Fibroblast of villous mesenchyme (primary cell): ENCODE measurements around the gene TAF4. TPM values are rescaled to one million over a fixed set of nuclear protein-coding genes. Genes with fewer than 3 reads are reported as not detected.
"Not testable (repeated sequence)": the region's sequence is repeated elsewhere in the genome, so short reads cannot be mapped to it uniquely, and the experiment has no call there.

Source experiments
- DNase-seq: peaks from one replicate; pipeline ENCODE4 v3.0.0-alpha.2; 2010; ENCODE audit warnings: low read depth
- H3K4me3 ChIP-seq: 2 replicates; pipeline ENCODE4 v1.5.1; 2011; ENCODE audit warnings: low read depth, mild to moderate bottlenecking, low read length
- total RNA-seq: library from RNA; depleted of rRNA; stranded (reverse); fragments of >200 nt; gene quantifications from 2 replicates; pipeline ENCODE4 v1.2.3, GENCODE V29; 2012
- TF ChIP-seq, protein P1 (sequence below): IDR thresholded peaks from 2 replicates; pipeline ENCODE4 v1.5.1; 2012; ENCODE audit warnings: low read depth, mild to moderate bottlenecking, low read length; ENCODE audit not compliant: insufficient read depth

Gene TAF4
- total RNA-seq, 1 donor = 3.0 TPM

DNA sequence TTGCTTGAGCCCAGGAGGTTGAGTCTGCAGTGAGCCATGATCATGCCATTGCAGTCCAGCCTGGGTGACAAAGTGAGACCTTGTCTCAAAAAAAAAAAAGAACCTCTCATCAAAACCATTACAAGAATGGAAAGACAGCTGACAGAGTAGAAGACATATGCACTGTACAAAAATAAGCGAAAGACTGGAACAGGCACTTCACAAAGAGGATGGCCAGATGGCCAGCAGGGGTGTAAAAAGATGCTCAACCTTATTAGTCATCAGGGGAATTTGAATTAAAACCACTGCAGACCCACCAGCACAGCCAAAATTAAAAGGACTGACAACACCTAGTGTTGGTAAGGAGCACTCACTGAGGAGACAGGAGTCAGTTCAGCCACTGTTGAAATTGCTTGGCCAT lies 13.5 kb upstream of the TAF4 start:
- TF ChIP-seq, protein P1, sequence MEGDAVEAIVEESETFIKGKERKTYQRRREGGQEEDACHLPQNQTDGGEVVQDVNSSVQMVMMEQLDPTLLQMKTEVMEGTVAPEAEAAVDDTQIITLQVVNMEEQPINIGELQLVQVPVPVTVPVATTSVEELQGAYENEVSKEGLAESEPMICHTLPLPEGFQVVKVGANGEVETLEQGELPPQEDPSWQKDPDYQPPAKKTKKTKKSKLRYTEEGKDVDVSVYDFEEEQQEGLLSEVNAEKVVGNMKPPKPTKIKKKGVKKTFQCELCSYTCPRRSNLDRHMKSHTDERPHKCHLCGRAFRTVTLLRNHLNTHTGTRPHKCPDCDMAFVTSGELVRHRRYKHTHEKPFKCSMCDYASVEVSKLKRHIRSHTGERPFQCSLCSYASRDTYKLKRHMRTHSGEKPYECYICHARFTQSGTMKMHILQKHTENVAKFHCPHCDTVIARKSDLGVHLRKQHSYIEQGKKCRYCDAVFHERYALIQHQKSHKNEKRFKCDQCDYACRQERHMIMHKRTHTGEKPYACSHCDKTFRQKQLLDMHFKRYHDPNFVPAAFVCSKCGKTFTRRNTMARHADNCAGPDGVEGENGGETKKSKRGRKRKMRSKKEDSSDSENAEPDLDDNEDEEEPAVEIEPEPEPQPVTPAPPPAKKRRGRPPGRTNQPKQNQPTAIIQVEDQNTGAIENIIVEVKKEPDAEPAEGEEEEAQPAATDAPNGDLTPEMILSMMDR = no peak
- H3K4me3 ChIP-seq = no peak overlapping the region
- no peak for DNase-seq

DNA sequence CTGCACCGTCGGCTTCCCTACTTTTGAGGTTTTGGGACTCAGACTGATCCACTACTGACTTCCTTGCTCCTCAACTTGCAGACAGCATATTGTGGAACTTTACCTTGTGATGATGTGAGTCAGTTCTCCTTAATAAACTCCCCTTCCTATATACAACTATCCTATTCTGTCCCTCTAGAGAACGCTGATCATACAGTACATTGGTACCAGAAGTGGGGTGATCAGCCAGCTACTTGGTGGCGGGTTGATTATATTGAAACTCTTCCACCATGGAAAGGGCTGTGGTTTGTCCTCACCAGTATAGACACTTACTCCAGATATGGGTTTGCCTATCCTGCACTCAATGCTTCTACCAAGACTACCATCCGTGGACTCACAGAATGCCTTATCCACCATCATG lies 7.6 kb upstream of the TAF4 start:
- no peak for DNase-seq
- TF ChIP-seq, protein P1 = no peak
- no peak overlapping the region for H3K4me3 ChIP-seq

DNA sequence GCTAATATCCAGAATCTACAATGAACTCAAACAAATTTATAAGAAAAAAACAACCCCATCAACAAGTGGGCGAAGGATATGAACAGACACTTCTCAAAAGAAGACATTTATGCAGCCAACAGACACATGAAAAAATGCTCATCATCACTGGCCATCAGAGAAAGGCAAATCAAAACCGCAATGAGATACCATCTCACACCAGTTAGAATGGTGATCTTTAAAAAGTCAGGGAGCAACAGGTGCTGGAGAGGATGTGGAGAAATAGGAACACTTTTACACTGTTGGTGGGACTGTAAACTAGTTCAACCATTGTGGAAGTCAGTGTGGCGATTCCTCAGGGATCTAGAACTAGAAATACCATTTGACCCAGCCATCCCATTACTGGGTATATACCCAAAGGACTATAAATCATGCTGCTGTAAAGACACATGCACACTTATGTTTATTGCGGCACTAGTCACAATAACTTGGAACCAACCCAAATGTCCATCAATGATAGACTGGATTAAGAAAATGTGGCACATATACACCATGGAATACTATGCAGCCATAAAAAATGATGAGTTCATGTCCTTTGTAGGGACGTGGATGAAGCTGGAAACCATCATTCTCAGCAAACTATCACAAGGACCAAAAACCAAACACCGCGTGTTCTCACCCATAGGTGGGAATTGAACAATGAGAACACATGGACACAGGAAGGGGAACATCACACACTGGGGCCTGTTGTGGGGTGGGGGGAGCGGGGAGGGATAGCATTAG lies 6.2 kb upstream of the TAF4 start:
- not testable (repeated sequence) for DNase-seq, H3K4me3 ChIP-seq

DNA sequence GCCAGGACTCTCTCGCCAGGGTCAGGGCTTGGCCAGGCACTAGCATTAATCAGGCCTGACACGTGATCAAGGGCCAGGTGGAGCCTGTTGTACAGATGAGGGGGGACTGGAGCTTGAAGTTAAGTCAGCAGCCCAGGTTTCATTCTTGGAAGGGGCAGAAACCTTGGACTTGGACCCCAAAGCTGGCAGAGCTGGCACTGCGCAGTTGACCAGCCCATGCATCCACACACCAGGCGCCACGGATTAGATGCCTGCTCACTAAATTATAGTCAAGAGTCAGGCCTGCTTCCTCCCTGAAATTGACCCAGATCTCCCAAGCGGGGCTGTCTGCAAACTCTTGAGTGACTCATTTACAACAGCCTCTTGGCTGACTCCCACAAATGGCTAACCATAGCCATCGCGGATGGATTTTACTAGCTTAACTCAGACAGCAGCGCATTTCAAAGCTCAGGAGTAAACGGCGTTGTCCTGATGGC lies 4.1 kb upstream of the TAF4 start:
- no peak overlapping the region for H3K4me3 ChIP-seq
- TF ChIP-seq, protein P1 = no peak
- DNase-seq = peak; percentile 75

DNA sequence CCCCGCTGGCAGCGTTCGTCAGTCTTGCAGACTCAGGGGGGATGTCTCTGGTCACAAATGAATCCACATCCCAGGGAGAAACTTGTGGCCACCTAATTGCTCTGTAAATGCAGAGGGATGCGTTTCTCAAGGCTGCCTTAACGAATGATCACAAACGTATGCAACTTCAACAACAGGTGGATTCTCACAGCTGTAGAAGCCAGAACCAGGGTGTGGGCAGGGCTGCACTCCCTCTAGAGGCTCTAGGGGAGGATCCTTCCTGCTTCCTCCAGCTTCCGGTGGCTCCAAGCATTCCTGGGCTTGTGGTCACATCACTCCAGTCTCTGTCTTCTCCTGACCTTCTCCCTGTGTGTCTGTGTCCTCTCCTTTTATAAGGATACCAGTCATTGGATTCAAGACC lies 3.3 kb upstream of the TAF4 start:
- TF ChIP-seq, protein P1 = no peak
- H3K4me3 ChIP-seq = no peak overlapping the region
- DNase-seq = no peak

DNA sequence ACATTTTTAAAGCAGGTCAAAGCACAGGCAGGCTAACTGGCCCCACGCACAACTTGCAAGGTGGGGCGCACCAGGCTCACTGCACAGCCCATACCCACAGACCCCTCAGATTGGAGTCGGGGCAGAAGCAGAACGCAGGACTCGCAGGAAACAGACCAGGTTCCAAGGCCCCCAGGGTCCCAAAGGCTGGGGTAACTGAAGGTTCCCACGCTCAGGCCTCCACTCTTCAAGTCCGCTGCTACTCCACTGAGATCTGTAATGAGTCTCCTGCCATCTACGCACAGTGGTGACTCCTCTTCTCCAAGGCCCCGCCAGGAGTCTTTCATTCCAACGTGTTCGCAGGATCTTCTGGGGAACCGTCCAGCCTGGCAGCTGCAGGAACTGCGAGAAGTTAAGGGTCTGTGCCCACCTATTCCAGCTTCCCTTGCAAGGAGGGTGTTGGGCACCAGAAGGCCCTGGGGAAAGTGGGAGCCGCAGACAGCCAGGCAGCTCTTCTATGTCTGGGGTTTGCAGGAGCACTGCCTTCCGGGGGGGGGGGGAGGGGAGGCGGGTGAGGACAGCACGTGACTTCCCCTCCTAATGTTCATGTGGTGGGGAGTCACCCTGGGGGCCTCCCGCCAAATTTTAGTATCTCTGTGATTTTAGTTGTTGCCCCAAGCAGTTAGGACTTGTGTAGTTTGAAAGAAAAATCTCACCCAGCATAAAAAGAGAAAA lies 2.0 kb upstream of the TAF4 start:
- TF ChIP-seq, protein P1 = no peak
- H3K4me3 ChIP-seq = no peak overlapping the region
- no peak for DNase-seq

DNA sequence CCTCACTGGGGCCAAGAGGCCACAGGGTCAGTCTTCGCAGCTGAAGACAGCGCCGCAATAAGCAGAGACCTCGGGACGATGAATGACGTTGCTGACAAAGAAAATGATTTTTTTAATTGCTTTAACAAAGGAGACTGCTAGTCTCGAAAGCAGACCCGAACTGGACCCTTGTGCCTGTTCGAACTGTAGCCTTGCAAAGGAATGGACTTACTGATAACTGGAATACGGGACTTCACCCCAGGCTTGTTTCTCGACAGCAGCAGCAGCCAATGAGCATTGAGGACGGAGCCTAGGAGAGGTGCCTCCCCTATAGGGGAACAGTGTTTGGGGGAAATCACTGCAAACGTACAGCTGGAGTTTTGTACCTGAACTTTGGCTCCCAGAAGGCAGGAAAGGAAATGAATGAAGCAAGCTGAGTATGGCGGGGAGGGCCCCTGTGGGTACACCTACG lies 1.3 kb upstream of the TAF4 start:
- no peak for DNase-seq
- TF ChIP-seq, protein P1 = peak; percentile 2
- peak overlapping the region; percentile 64 for H3K4me3 ChIP-seq
